GM12878 (cell line): Measurements from ENCODE around the gene KCNRG. TPM values are rescaled to one million over a fixed set of nuclear protein-coding genes. Genes with fewer than 3 reads are reported as not detected.

Experiments
- ATAC-seq: fragments of 200-7000 bp; cut with Tn5 transposase; 3 replicates; pipeline ENCODE4 v1.9.1; 2020; ENCODE audit warnings: mild to moderate bottlenecking, moderate library complexity
- BruUV-seq: library from RNA; stranded (reverse); fragments of 400-500 nt; replicated peaks from 2 replicates; lab custom pipeline; 2021; lab: Mats Ljungman, UMichigan
- CTCF ChIA-PET: fragments of 300-600 bp; sonication (Branson Sonifier 250); formaldehyde crosslinking; extraction: SDS; loops from one replicate; lab custom pipeline; 2021; ENCODE audit warnings: inconsistent platforms; lab: Yijun Ruan, JAX
- POLR2A ChIA-PET: fragments of 350-600 bp; formaldehyde crosslinking; extraction: SDS; loops from one replicate; lab custom pipeline; 2021; ENCODE audit warnings: inconsistent platforms; lab: Charles Lee
- RAD21 ChIA-PET: fragments of 300-600 bp; sonication (Branson Sonifier 250); formaldehyde crosslinking; loops from one replicate; lab custom pipeline; 2023; ENCODE audit warnings: antibody characterized with exemption; ENCODE audit not compliant: unreplicated experiment; lab: Charles Lee
- SMC1A ChIA-PET: fragments of 300-600 bp; sonication (Branson Sonifier 250); formaldehyde crosslinking; loops from one replicate; lab custom pipeline; 2023; ENCODE audit not compliant: unreplicated experiment, uncharacterized antibody; lab: Charles Lee
- DNase-seq: peaks from one replicate; pipeline ENCODE4 v3.0.0-alpha.2; 2011; ENCODE audit warnings: low read depth, low spot score
- FAIRE-seq: peaks from 3 replicates; lab custom pipeline; 2011; peaks lifted over from hg19 to GRCh38; lab: Jason Lieb, UNC
- H2AFZ ChIP-seq: 2 replicates; pipeline ENCODE4 v1.6.0; 2011; ENCODE audit warnings: low read depth, low read length, control low read depth; ENCODE audit not compliant: control insufficient read depth
- H3K27ac ChIP-seq: 2 replicates; pipeline ENCODE4 v1.5.1; 2011; ENCODE audit warnings: control low read depth; ENCODE audit not compliant: control insufficient read depth, insufficient read depth
- H3K27me3 ChIP-seq, 2 experiments: replicated peaks in 1 of 2; 2 replicates each; pipeline versions ENCODE4 v1.6.0 to v1.6.1; 2011; ENCODE audit warnings: low read length in 1 of 2; ENCODE audit not compliant: control insufficient read depth in 2 of 2, insufficient read depth in 2 of 2
- H3K36me3 ChIP-seq, 2 experiments: 2 replicates each; pipeline ENCODE4 v1.5.1; 2011; ENCODE audit warnings: low read length in 1 of 2; ENCODE audit not compliant: control insufficient read depth in 2 of 2, insufficient read depth in 2 of 2
- H3K4me1 ChIP-seq: 2 replicates; pipeline ENCODE4 v1.6.1; 2011; ENCODE audit warnings: mild to moderate bottlenecking, low read length, moderate library complexity, mixed read lengths; ENCODE audit not compliant: control insufficient read depth, insufficient read depth
- H3K4me2 ChIP-seq: 2 replicates; pipeline ENCODE4 v1.6.0; 2011; ENCODE audit warnings: control low read depth; ENCODE audit not compliant: control insufficient read depth, insufficient read depth
- H3K4me3 ChIP-seq: fragments of 200-600 bp; sonication (generic); 2 replicates; pipeline ENCODE4 v1.5.1; 2016
- H3K79me2 ChIP-seq: 2 replicates; pipeline ENCODE4 v1.6.0; 2011; ENCODE audit warnings: low read length; ENCODE audit not compliant: control insufficient read depth, insufficient read depth
- H3K9ac ChIP-seq: 2 replicates; pipeline ENCODE4 v1.8.0; 2011; ENCODE audit warnings: low read length, control low read depth, mixed read lengths; ENCODE audit not compliant: control insufficient read depth, insufficient read depth
- H3K9me3 ChIP-seq: replicated peaks from 3 replicates; pipeline ENCODE4 v1.5.1; 2011; ENCODE audit warnings: mild to moderate bottlenecking, low read length; ENCODE audit not compliant: control insufficient read depth, insufficient read depth
- H4K20me1 ChIP-seq: 2 replicates; pipeline ENCODE4 v1.6.0; 2011; ENCODE audit not compliant: control insufficient read depth, insufficient read depth
- ATF7 ChIP-seq: fragments of 450-650 bp; IDR thresholded peaks from 2 replicates; pipeline ENCODE4 v1.6.1; 2016; ENCODE audit warnings: low read depth, mild to moderate bottlenecking
- BCL3 ChIP-seq: IDR thresholded peaks from 2 replicates; pipeline ENCODE4 v1.6.1; 2011; ENCODE audit warnings: borderline replicate concordance, low read depth, mild to moderate bottlenecking, moderate library complexity, low read length; ENCODE audit not compliant: insufficient read depth, poor library complexity, severe bottlenecking
- CHD4 ChIP-seq: fragments of 200-600 bp; sonication (generic); IDR thresholded peaks from 2 replicates; pipeline ENCODE4 v1.6.1; 2016; ENCODE audit warnings: mild to moderate bottlenecking
- CREB1 ChIP-seq: IDR thresholded peaks from 2 replicates; pipeline ENCODE4 v1.6.1; 2012; ENCODE audit warnings: low read depth, mild to moderate bottlenecking, inconsistent platforms
- GABPA ChIP-seq: IDR thresholded peaks from 2 replicates; pipeline ENCODE4 v1.6.1; 2014; ENCODE audit warnings: antibody characterized with exemption, low read depth, mild to moderate bottlenecking, inconsistent platforms
- KAT2A ChIP-seq: conservative IDR thresholded peaks from 2 replicates; pipeline ENCODE4 v1.6.1; 2011; ENCODE audit warnings: low read depth, low read length; ENCODE audit not compliant: control insufficient read depth
- KDM1A ChIP-seq: fragments of 200-600 bp; sonication (generic); IDR thresholded peaks from 2 replicates; pipeline ENCODE4 v1.6.1; 2016; ENCODE audit warnings: borderline replicate concordance
- MEF2B ChIP-seq: fragments of 450-650 bp; IDR thresholded peaks from 2 replicates; pipeline ENCODE4 v1.6.1; 2018; ENCODE audit warnings: mild to moderate bottlenecking, moderate library complexity; ENCODE audit not compliant: partially characterized antibody, poor library complexity, severe bottlenecking
- NFIC ChIP-seq: IDR thresholded peaks from 2 replicates; pipeline ENCODE4 v1.6.1; 2012; ENCODE audit warnings: low read depth, mild to moderate bottlenecking, inconsistent platforms, low read length, moderate library complexity
- RAD51 ChIP-seq: fragments of 450-650 bp; IDR thresholded peaks from 2 replicates; pipeline ENCODE4 v1.6.1; 2016; ENCODE audit warnings: moderate library complexity, mild to moderate bottlenecking, inconsistent platforms
- RB1 ChIP-seq: fragments of 450-650 bp; formaldehyde crosslinking; IDR thresholded peaks from 2 replicates; pipeline ENCODE4 v1.6.1; 2017; ENCODE audit warnings: mild to moderate bottlenecking, borderline replicate concordance
- SIX5 ChIP-seq: IDR thresholded peaks from 2 replicates; pipeline ENCODE4 v1.6.1; 2011; ENCODE audit warnings: mild to moderate bottlenecking, low read depth, low read length, moderate library complexity; ENCODE audit not compliant: severe bottlenecking
- in situ Hi-C: fragments of 300-500 bp; cut with MboI; formaldehyde crosslinking; loops from 9 replicates; pipeline ENCODE4 v1.14.3; 2018; ENCODE audit warnings: mixed read lengths
- intact Hi-C: fragments of 100-400 bp; cut with micrococcal nuclease; formaldehyde crosslinking; loops from one replicate; pipeline ENCODE4 v1.14.2; 2022; ENCODE audit not compliant: unreplicated experiment
- polyA plus RNA-seq, 11 experiments: library from polyadenylated mRNA; depleted of rRNA in 4 of 11; unstranded in 6 of 11; stranded (reverse) in 5 of 11; fragments of >200 nt; fragmentation: Nextera tagmentation in 4 of 11; fragmentation: Illumina TruSeq in 1 of 11; extraction: Ambion mirVana in 4 of 11; extraction: Trizol in 1 of 11; gene quantifications; 1 replicate in 1 of 11; 2 replicates in 10 of 11; pipeline versions ENCODE4 v1.2.1 to v1.2.3, GENCODE V29; 2011 to 2016; ENCODE audit warnings: inconsistent platforms in 2 of 11, missing spikeins in 2 of 11, low read depth in 1 of 11
- total RNA-seq, 4 experiments: library from RNA; depleted of rRNA in 3 of 4; stranded (reverse); fragments of >200 nt in 3 of 4; fragmentation: Illumina TruSeq in 1 of 4; extraction: Trizol in 1 of 4; gene quantifications; 2 replicates each; pipeline versions ENCODE4 v1.2.1 to v1.2.3, GENCODE V29; 2013 to 2021

KCNRG gene
- total and polyA plus RNA-seq, 10 of the 15 experiments (the other 5 are each of a cell fraction or from before 2014, with no cell fraction given), result 0.37 to 1.5 (median 0.58) TPM

- ChIA-PET SMC1A (interaction anchor here (0.6 to 1.5 kb wide), 4 partner anchors 107 to 1746 kb away, joined by 3 to 4 read pairs (median 3); no protein-coding TSS in a partner anchor), RAD21 (interaction anchor here (1.2 to 1.5 kb wide), 4 partner anchors 17 to 1089 kb away, joined by 3 to 5 read pairs (median 4); no protein-coding TSS in a partner anchor), CTCF (interaction anchor here (0.6 to 6.3 kb wide), 6 partner anchors 17 to 932 kb away, joined by 4 to 41 read pairs (median 8); partner anchors contain the start of gene TRIM13), POLR2A (interaction anchor here (0.5 kb wide), 1 partner anchor 43 kb away, joined by 4 read pairs; no protein-coding TSS in a partner anchor)
- intact Hi-C loops, result no loop called here
- ATAC-seq (no peak), FAIRE-seq (no peak), DNase-seq (no peak)
- Histone ChIP-seq H3K9me3 (no peaks in the 10 kb centered on the region), H3K4me1 (no peaks in the 10 kb centered on the region), H3K27me3 (no peaks in the 10 kb centered on the region), H3K9ac (no peak overlapping the region), H3K36me3 (no peaks in the 10 kb centered on the region), H3K27ac (no peak overlapping the region), H3K79me2 (no peaks in the 10 kb centered on the region), H3K4me3 (no peak overlapping the region), H2AFZ (no peak overlapping the region), H3K4me2 (no peak overlapping the region), H4K20me1 (no peaks in the 10 kb centered on the region)
- TF ChIP-seq CHD4 (no peak), NFIC (no peak), SIX5 (no peak), BCL3 (no peak), ATF7 (no peak), KDM1A (no peak), CREB1 (no peak), MEF2B (no peak), RAD51 (no peak), GABPA (no peak), RB1 (no peak), KAT2A (no peak)
- no TSS peak for BruUV-seq
- in situ Hi-C loops, result no loop called here
Measured at GRCh38 chr13:49980266-49980665, 35.0 kb upstream of the KCNRG start.
